Limb (tissue), 2 donors: Measurements from ENCODE around the gene OR5M8.

Source experiments
- DNase-seq, 2 donors: peaks; one replicate each; pipeline ENCODE4 v3.0.0-alpha.2; 2016; ENCODE audit errors: extremely low spot score in 2 of 2

OR5M8 gene

DNA sequence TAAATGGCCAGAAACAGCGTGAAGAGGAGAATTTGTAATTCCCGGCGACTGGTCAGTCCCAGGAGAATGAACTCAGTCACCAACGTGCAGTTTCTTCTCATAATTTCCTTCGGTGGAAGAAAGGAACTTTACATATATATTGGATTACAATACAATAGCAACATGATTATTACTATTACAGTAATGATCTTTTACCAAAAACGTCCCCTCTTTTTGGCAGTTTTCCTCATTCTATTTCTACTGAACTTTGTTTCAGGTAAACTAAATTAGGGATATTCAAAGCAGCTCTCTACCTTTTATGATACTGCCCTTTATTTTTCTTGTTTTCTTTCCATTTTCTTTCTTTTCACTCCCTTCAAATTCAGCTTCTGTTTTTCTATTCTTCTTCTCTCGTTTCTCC, at the start of gene OR5M8:
Gene OR5M8, minus strand, starts transcription at position 101 of the 400 bp plus-strand sequence. Its CDS starts 0 bp downstream, at position 101.
- no peak for DNase-seq

DNA sequence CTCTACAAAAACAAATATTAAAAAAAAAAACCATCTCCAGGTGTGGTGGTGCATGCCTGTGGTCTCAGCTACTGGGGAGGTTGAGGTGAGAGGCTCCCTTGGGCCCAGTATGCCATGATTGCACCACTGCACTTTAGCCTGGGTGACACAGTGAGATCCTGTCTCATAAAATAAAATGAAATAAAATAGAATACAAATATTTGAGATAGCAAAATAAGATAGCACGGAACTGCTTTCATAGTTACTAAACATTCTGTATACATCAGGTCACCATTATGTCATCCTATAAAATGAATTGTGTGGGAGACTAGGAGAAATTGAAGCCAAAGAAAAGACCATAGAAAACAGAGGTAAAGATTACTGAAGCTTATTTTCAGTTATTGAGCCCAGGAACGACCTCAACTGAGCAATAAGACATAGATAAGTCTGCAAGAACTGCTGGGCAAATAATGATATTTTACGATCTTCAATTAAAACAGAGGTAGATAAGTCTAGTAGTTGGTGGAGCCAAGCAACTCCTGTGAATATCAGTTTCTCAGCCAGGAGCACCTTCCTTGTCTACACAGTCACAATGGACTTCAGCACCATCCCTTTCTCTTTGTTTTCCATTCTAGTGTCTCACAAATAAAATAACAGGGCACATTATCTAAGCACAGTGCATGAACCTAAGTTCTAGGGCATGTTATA, 42.0 kb upstream of the OR5M8 start:
- no peak for DNase-seq

DNA sequence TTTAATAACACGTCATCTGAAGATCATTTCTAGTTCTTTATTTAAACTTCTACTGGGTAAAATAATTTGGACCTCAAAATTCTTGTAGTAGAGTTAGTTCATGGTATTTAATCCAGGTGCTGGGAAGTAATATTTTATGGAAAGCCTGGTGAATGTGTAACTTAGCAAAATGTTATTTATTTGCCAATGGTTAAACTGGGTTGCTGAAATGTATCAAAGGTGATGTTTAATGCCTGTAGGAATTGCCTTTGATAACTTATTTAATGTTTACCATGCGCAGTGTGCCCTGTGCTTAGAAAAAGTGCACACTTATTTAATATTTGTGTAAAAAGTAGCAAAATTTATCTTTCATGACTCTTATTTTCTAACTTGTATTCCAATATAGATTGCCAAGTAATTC, 40.7 kb upstream of the OR5M8 start:
- DNase-seq, result no peak

DNA sequence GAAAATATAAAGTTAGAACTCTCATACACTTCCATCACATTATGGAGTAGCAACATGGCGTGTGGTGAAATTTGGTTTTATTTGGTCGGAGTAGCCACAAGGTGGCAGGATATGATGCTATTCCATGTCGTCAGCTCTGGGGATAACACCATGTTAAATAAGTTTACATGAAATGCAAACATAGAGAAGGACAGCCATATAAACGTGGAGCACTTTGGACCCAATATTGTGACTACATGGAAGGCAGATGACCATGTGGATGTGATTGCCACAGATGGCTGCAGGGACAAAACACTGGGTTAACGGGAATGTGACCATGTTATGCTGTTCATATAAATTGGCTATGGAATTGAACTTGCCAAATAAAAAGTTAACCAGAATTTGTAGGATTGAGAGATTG, 30.8 kb upstream of the OR5M8 start:
- no peak for DNase-seq

DNA sequence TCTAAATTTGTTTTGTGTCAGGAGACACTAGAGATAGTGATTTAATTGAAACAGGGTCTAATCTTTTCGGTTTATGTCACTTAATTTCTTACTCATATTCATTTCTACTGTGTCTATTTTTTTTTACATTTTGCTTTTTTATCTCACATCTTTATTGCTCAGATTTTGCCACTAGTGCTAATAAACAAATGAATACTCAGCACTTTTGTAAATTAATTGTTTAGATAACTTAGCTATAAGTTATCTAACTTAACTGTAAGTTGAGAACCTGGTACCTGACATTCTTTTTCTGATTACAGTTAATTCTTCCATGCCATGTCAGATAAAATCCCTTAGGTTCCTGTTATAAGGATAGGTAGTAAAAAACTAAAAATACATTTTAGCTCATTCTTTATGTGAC, 22.1 kb upstream of the OR5M8 start:
- no peak for DNase-seq

DNA sequence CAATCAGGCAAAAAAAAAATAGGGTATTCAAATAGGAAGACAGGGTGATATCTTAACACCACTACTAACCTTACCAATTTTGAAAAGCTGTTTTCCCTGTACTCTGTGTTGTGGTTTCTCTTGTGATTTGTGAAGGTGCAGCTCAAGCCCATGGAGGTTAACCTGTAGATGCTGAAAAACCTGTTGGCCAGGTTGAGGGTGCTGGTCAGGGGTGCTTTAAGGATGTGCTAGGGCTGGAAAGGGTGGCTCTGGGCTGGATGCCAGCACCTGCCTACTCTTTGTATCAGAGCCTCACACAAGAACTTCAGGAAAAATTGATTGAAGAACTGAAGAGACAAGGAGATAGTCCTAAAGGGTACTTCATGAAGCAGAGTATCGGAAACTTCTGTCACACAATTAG, 18.3 kb upstream of the OR5M8 start:
- DNase-seq, result no peak

DNA sequence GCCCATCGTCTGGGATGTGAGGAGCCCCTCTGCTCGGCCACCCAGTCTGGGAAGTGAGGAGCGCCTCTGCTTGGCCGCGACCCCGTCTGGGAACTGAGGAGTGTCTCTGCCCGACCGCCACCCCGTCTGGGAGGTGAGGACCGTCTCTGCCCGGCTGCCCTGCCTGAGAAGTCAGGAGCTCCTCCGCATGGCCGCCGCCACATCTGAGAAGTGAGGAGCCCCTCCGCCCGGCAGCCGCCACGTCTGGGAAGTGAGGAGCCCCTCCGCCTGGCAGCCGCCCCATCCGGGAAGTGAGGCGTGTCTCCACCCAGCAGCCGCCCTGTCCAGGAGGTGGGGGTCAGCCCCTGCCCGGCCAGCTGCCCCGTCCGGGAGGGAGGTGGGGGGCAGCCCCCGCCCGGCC, 5.8 kb upstream of the OR5M8 start:
- no peak for DNase-seq

DNA sequence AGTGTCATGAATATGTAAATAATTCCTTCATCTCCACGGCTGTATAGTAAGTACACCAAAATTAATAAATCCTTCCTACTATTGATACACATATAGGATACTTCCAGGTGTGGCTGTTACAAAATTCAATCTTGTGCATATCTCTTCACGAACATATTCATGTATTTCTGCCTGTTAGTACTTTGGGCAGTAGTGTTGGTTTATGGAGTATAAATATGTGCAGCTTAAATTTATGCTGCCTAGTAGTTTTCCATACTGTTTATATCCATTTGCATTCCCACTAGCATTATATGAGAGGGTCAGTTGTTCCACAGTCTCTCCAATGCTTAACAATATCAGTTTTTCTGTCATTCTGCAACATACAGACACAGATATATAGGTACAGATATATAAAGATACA, 3.9 kb upstream of the OR5M8 start:
- DNase-seq, result no peak

DNA sequence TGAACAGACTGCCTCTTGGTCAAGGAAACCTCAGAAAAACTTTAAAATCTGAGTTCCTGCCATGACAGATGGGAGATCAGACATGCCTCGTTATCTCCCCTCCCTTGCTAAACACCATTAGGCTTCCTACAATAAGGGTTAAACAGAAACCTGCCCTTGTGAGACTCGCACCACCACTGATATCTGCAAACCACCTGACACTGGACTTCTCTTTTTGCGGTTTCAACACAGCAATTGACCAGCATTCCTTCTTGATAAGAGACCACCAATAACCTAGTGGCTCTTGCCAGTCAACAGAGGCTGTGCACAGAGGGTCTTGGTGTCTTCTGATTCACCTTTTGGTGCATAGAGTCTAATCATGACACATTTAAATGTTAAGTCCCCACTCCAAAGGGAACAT, 4.4 kb downstream of the OR5M8 start:
- no peak for DNase-seq

DNA sequence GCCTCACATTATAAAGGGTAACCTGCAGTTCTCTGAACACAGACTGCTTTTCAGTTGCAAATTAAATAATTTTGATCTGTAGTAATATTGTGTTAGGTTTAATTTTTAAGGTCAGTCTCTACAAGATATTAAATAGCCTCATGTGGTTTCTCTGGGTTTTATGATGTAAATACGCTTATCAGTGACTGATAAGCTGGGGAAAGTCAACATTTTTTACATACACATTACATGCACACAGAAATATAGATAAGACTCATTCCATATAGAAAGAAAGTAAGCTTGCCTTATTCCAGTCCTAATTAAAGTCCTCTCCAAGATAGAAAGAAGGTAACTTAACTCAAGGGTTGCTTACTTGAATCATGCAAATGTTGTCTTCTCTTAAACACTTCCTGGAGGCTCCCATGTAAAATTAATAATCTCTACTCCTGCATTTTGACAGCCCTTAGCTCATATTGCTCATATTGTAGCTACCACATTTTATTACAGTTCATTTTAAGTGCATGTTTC, 16.4 kb downstream of the OR5M8 start:
- DNase-seq, result no peak

DNA sequence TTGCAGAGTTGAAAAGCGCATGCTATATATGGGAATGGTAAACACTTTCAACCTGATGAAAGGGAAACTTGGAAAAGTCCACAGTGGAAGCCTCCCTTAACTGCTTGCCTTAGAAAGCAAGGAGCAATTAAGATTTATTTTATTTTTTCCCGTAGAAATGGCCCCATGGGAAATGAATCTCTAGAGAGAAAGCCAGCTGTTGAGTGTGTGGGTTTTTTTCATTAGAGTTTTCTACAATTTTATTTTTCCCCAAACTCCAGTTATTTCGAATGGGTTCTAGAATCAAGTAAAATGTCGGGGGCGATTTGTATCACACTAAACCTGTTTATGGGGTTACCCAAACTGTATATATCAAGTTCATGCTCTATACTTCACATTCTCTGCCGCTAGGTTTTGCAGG, 17.9 kb downstream of the OR5M8 start, which contains the start of gene OR5M3:
Gene OR5M3, minus strand, starts transcription at position 101 of the 400 bp plus-strand sequence. CDS start 2,855 bp downstream, outside the sequence.
- DNase-seq, result no peak

DNA sequence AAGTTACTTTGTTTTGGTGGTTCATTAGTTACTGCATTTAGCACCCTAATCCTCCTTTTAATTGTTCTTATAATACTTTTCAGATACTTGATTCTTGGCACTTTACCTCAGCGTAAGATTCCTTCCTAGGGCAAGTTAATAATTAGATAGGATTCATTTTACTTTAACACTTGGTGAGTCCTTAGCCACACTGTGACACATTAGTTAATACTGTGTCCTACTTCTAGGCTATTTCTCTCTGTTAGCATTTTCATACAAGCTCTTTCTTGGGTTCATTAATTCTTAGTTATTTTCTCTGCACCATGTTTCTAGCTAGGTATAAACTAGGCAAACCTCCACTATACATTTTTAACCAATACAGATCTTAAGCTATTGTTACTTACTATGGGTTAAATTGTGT, 34.1 kb downstream of the OR5M8 start:
- no peak for DNase-seq

DNA sequence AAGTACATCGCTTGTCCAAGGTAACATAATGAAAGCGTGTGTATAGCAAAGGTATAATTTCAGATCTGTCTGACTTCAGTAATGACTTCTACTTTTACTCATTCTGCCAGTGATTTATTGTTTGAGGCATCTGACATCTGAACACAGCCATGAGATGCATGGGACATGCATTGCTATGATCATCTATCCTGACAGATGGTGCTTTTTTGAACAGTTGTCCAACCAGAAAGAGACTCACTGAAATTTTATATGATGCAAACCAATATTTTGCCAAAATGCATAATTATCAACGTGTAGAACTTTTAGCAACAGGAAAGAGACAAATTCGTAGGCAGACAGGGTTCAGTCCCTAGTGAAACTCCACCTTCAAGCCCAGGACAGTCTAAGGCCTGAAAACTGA, 37.6 kb downstream of the OR5M8 start:
- DNase-seq, result no peak
